HG03159 (cell line): ENCODE results near the gene FHOD3.
A peak's percentile ranks its signal among the peaks of the same experiment; 100 is the strongest.
"Not testable (repeated sequence)": the region's sequence is repeated elsewhere in the genome, so short reads cannot be mapped to it uniquely, and the experiment has no call there.

Experiments used
- ATAC-seq: cut with Tn5 transposase; IDR thresholded peaks from one replicate; pipeline ENCODE4 v1.9.1; 2021; ENCODE audit warnings: mild to moderate bottlenecking, moderate library complexity; ENCODE audit not compliant: unreplicated experiment

The FHOD3 gene

DNA sequence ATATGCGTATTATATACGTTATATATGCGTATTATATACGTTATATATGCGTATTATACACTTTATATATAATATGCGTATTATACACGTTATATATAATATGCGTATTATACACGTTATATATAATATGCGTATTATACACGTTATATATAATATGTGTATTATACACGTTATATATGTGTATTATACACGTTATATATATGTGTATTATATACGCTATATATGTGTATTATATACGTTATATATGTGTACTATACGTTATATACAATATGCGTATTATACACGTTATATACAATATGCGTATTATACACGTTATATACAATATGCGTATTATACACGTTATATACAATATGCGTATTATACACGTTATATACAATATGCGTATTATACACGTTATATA is 465.5 kb downstream of the FHOD3 start:
- ATAC-seq: not testable (repeated sequence)

DNA sequence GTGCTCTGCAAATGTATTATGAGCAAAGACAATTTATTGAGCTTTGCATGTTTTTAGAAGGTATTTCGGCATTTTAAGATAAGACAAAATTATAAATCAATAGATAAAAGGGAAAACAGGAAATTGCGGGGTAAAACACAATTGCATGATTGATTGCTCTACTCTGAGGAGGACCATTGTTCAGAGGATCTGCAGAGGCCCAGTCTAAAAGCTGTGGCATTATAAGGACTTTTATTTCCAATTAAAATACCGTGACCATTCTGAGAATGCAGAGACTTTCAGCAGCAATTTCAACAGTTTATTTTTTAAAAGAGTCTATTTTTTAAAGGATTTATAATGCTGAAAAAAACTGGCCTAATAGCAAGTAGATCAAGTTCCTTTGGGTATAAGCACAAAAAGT is 469.3 kb downstream of the FHOD3 start:
- no peak for ATAC-seq

DNA sequence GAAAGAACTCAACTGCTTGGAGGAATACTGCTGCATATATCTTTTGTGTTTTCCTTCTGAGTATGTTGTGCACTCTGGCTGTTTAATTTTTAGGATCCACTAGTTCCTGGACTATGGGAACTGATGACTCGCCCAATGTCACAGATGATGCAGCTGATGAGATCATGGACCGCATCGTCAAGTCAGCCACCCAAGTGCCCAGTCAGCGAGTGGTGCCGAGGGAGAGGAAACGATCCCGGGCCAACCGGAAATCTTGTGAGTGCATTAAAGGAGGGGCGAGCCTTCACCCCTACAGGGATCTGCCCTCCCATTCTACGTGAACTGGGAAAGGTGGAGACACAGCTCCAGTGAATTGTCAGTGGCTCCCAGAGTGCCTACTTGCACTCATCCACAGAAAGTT is 471.7 kb downstream of the FHOD3 start:
- no peak for ATAC-seq

DNA sequence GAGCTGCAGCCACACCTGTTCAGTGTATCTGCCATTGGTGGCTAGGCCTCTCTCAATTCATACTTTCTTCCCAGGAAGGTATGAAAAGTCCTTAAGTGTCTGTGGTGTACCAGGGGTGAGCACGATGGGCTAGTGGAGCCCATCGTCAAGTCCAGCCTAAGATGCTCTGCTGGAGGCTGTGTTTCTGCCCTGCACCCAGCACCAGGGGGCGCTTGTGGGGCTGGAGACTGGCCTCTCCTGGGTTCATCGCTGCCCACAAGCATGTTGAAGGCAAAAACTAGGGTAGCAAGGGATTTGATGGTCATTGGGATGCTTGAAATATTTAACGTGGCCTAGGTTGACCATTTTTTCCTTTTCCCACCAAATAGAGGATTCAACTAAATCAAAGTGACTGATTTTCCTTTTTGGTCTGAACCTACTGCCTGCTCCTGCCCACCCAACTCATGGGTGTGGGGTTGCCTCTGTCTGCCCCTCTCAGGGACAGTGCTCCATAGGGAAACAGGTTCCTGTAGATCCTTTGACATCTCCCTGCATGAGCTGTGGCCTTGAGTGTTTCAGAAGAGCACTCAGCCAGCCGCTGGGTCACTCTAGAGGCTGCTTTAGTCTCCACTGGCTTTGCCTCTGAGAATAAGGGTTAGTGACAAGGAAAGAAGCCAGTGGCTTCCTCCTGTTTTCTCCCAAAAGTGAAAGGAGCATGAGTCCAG is 472.2 kb downstream of the FHOD3 start:
- no peak for ATAC-seq

DNA sequence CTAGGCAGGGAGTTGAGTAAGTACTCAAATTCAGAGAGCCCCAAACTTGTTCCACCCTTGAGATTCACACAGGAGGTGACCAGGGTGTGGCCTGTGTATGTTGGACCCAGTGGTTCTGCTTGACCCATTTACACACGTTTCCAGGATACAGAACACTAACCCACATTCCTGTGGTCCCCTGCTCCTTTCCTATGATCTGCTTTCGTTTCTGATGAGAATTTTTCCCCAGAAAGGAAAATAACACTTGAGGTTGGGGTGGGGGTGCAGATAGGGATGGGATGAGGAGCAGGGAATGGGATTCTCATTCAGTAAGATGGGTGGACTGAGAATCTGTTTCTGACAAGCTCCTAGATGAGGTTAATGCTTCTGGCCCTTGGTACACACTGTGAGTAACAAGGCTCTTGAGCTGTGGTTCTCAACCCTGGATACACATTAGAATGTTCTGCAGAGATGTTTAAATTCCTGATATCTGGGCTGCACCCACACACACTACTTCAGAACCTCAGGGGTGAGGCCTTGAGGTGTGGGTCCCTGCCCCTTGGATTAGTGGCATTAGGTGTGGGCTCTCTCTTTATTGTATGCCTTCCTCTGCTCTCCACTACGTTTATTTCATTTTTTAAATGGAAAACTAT is 472.9 kb downstream of the FHOD3 start:
- no peak for ATAC-seq

DNA sequence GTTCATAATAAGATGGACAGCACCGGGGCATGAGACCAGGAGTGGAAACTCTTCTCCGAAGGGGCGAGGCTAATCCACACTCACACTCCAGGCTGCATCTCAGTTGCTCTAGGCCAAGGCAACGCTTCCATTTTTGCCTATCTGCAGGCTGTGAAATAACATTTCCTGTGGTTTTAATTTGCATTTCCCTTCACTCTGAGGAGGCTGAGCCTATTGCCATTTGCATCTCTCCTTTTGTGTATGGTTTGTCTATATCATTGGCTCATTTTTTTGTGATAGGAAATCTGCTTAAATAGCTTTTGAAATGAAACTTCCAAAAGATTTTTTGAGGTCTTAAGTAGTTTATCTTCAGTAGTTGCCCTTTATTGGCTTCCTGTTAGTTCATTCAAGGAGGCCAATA is 473.7 kb downstream of the FHOD3 start:
- ATAC-seq: peak; percentile 61

DNA sequence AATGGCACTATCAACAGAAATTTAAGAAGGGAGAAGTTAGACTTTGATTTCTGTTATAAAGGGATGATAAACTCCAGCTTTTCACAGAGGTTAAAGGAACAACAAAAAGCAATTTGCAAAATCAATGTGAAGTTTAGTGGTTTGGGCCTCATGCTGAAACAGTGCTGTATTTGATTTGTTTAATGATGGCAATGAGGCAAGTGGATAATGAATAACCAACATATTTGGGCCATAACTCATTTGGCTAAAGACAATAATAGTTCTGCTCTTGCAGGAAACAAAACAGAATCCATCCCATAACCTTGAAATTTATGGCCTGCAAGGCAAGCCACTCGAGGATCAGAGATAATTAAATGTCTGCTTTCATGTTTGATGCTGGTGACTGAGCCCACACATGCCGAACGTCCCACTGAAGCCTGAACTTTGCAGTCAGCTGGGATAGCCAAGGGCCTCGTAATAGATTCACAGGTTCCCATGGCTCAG is 474.8 kb downstream of the FHOD3 start:
- ATAC-seq: no peak

DNA sequence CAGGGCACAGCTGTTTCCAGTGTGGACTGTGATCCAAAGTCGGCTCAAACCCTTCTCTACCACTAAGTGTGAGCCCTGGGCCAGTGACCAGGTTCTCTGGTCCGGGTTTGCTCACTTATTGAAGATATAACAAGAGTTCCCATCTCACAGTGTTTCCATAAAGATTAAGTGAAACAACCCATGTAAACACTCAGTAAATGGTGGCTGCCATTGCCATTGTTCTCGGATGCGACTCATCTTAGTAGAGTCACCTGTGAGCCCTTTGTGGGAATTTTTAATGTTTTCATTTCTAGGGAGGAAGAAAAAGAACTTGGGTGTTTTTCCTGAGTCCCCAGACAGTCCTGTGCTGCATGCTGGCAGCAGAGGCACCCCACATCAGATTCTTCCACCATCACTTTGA is 477.9 kb downstream of the FHOD3 start:
- no peak for ATAC-seq

DNA sequence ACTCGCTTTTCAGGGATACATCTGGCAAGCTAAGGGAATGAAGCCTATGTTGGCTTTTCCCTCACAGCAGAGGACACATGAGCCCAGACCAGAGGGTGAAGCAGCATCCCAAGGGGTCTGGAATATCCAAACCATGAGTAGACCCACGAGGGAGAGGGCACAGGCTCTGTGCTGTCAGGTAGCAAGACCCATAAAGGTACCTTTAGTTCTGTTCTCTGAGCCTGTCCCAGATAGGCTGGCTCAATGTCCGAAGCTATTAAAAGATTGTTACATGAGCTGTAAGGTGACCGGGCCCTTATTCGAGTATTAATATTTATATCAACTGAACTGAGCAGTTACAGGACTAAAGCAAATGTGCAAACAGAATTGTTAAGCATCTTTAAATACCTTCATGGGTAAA is 479.1 kb downstream of the FHOD3 start:
- ATAC-seq: no peak

DNA sequence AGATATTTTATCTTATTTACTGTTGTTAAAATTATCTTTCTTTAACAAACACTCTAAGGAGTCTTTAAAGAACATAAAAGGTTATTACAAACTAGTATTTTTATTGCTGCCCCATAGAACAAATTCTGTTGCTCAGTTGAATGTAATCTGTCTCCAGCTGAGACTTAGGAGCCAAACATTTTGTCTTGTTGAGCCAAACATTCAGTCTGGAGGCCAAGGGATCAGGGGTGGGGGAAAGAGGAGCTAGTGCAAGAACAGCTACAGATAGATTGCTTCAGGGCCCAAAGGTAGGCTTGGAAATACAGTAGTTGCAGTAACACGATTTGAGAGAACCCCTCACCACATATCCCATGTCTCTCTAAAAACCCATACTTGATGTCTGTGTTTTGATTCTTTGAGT is 480.1 kb downstream of the FHOD3 start:
- ATAC-seq: no peak

DNA sequence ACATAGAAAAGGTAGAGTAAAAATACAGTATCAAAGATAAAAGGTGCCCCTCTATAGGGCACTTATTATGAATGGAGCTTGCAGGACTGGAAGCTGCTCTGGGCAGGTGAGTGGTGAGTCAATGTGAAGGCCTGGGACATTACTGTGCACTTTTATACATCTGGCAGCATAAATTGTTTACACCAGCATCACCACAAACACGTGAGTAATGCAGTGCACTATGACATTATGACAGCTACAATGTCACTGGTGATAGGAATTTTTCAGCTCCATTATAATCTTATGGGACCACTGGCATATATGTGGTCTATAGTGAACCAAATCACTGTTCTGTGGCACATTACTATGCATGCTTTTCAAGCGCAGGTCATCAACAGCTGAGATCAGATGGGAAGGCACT is 483.2 kb downstream of the FHOD3 start:
- no peak for ATAC-seq

DNA sequence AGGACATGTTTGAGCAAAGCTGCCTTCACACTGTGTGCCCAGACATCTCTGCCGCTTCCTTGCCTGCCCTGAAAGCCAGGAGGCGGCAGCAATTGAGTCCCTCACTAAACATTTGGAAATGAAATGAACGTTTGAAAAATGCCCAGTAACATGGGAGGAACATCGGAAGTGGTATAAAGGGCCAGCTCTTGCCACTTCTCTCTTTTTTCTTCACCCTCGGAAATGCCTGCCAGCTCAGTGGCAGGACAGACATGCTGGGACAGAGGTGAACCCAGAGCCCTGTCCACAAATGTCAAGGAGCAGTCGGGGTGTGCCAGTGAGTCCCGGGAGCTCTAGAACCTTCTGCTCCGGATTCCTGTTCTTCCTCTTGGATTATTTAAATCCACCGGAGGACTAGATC is 485.2 kb downstream of the FHOD3 start:
- no peak for ATAC-seq

DNA sequence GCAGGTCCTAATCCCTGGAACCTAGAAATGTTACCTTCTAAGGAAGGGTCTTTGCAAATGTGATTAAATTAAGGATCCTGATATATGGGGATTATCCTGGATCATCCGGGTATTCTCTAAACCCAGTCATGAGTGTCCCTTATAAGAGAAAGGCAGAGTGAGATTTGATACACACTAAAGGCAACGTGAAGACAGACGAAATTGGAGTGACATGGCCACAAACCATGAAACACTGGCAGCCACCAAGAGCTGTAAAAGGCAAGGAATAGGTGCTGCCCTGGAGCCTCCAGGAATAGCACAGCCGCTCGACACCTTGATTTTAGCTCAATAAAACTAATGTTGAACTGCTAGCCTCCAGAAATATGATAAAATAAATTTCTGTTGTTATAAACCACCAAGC is 486.3 kb downstream of the FHOD3 start:
- no peak for ATAC-seq

DNA sequence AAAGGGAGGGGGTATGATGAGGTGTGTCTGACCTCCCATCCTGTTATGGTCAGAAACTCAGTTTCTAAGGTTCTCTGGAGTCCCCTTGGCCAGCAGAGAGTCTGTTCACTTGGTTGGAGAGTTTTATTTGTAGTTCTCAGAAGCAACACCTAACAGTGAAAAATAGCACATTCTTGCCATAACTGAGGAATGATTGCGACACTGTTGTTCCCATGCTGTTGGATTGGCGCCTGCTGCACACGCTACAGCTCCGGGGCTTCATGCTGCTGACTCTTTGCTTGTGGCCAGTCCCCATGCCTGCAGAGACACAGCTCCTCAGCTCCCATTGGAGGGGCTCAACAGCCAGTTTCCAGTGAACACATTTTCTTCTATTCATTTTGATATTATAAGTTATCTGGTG is 489.2 kb downstream of the FHOD3 start:
- ATAC-seq: no peak

DNA sequence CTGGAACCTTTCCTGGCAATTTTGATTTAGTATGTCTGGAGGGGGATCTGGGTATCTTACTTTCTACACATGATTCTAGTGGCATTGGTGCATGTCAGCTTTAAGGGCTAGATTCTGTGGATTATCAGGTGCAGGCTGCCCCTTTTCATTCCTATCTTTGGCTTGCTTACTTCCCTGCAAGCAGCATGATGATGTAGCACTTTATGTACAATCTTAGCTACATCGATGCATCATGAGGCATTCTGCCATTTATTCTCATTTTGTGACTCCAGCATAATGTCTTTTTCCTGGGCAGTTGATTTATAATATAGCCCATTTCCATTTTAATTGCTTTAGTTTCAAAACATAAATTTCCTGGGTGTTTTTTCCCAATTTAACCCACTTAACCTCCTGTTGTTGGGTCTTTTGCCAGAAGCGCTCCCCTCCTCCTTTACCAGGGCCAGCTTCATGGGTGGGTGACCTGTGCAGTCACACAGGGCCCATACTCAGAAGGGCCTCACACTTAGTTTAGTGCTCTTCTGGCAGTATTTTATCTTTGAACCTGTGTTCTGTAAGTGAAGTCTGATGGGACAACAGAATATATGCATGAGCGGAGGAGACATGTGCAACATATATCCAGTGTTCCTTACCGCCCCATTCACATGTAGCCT is 495.2 kb downstream of the FHOD3 start:
- no peak for ATAC-seq

DNA sequence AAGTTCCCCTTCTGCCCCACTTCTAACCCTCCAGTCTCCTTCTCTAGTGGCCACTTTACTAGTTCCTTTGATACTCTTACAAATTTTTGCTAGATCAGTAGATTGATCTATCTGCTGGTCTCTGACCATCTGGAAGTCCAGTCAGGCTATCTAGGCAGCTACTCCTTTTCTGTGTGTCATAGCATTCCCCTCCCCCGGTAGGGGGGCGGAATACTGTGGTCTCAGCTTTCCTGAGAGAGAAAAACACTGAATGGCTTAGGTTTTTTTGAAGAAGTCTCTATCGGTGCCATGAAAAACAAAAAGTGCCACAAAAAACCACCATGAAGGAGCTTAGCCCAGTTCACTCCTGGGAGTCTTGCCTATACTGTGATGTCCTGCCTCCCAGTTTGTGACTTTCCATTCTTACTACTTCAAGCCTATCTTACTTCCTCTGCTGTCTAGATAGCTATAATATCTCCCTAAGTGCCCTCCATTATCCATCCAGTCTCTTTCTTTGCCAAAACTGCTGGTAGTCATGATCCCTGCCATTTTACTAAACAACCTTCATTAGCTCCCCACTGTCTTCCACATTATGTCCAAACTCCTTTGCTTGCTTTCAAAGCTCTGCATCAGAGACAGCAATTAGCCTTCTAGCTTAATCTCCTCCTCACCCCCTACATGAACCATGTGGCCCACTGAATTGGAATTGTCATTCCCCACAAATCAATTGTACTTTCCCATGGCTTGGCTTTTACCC is 501.4 kb downstream of the FHOD3 start:
- no peak for ATAC-seq

DNA sequence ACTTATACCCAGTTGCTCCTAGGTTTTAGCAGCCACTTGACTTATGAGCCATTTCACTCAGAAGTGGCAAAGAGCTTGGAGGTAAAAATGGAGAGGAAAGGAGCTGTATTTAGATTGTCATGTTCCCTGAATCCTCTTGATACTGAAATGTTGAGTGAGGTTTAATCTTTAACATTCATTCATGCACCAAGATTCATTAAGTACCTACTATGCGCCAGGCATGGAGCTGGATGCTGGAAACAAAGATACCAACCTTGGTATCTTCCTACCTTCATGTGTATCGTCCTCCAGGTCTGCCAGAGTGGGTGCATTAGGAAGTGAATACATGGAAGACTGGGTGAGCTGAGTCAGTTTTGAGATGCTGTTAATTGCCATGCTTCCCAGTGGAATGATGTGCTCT is 507.6 kb downstream of the FHOD3 start:
- no peak for ATAC-seq

DNA sequence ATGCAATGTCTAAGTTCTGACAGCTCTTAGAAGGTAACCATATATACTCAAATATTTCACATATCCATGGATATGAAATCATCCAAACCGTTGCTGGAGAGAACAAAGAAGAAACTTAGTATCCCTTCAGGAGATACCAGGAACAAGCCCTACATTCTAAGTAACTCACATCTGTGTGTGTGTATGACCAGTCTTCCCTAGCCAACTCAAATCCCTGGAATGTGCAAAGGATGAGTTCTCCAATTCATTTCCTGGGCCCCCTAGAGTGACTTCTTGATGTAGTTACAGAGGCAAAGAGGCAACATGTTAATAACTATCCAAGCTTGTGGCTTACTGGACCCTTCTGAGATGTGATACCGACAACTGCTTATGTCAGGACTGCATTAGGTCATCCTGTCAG is 511.2 kb downstream of the FHOD3 start:
- ATAC-seq: no peak

DNA sequence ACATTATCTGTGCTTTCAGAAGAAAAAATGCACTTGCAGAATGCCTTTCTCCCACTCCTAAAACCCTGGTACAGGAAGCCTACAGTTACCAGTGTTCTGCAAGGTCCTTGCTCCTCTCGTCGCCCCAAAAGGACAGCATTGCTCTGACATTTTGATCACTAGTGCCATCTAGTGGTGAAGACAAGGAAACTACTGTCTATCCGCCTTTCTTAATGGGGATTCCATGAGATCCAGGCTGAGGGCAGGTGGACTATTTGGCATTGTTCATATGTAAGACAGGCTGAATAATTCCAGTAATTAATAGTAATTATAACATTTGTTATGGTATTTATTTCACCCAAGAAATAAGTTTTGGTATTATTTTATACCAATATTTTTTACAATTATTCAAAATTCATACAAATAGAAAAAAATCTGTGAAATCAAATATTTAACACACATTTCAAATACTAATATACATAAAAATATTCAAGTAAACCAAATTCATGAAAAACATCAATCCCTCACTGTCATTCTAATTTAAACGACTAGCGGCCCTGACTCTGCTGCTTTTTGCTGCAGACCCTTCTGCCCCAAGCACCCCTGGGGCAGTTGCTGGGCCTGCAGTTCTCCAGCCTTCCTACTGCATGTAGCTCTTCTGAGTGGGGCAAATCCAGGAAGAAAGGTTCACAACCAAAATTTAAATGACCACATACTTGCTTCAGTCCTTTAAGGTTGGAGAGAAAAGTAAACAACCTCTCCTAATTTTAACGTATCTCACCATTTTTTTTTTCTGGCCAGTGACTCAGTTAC is 512.3 kb downstream of the FHOD3 start:
- peak; percentile 96 for ATAC-seq

DNA sequence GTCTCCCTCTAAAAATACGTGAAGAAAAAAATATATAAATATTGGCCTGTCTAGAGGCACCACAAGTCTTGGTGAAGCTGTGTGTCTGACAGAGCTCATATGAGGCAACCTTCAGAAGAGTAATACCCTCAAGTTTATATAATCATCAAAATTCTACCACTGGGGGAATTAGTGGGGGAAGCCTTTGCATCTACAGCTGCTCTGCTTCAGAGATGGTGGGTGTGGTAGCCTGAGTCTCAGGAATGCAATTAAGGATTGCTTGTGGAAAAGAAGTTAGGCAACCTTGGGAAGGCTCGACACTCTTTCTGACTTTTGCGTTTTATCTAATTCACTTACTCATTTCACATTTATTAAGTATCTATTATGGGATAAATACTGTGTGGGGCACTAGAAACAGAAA is 513.9 kb downstream of the FHOD3 start:
- ATAC-seq: no peak

DNA sequence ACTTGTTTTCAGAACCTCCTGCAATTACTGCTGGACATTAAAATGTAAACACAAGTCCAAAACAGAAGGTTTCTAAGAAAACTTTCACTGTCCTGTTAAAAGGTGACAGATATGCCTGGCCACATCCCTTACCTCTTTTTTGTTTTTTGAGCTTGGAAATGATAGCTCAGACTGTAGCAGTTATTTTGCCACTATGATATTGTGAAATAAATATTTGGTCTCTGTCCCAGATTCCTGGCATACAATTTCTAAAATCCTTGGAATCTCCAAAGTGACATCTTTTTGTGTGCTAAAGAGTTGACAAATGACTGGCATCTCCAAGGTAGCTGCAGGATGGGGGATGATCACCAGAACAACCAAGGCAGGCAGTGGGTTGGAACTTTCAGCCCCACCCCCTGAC is 514.4 kb downstream of the FHOD3 start:
- no peak for ATAC-seq
